MM.1S (cell line): ENCODE results near the gene DPP6.

Source experiments
- EZH2 ChIP-seq: fragments of 300-600 bp; sonication (generic); optimal IDR thresholded peaks from 2 replicates; pipeline ENCODE3; 2017; ENCODE audit warnings: low read depth, mild to moderate bottlenecking, antibody characterized with exemption, low read length, mixed read lengths
- EZH2phosphoT487 ChIP-seq: fragments of 300-600 bp; sonication (generic); IDR thresholded peaks from 2 replicates; pipeline ENCODE4 v1.6.1; 2018; ENCODE audit warnings: antibody characterized with exemption, low read length
- TF ChIP-seq, protein P1 (sequence below): fragments of 300-600 bp; sonication (generic); IDR thresholded peaks from 2 replicates; pipeline ENCODE4 v1.5.1; 2016; ENCODE audit warnings: antibody characterized with exemption, low read length, mixed read lengths

- TF ChIP-seq, protein P1, sequence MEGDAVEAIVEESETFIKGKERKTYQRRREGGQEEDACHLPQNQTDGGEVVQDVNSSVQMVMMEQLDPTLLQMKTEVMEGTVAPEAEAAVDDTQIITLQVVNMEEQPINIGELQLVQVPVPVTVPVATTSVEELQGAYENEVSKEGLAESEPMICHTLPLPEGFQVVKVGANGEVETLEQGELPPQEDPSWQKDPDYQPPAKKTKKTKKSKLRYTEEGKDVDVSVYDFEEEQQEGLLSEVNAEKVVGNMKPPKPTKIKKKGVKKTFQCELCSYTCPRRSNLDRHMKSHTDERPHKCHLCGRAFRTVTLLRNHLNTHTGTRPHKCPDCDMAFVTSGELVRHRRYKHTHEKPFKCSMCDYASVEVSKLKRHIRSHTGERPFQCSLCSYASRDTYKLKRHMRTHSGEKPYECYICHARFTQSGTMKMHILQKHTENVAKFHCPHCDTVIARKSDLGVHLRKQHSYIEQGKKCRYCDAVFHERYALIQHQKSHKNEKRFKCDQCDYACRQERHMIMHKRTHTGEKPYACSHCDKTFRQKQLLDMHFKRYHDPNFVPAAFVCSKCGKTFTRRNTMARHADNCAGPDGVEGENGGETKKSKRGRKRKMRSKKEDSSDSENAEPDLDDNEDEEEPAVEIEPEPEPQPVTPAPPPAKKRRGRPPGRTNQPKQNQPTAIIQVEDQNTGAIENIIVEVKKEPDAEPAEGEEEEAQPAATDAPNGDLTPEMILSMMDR = no peak
- TF ChIP-seq EZH2 (no peak), EZH2phosphoT487 (no peak)
These were observed 628.9 kb downstream of the DPP6 start for GRCh38 chr7:154680894-154681659.
